Endodermal cell (in vitro differentiated cells): ENCODE data around the gene ENTPD1. TPM values are rescaled to one million over a fixed set of nuclear protein-coding genes. Genes with fewer than 3 reads are reported as not detected.
"Not testable (repeated sequence)": the region's sequence is repeated elsewhere in the genome, so short reads cannot be mapped to it uniquely, and the experiment has no call there.

ENCODE experiments used
- DNase-seq: peaks from one replicate; pipeline ENCODE4 v3.0.0-alpha.2; 2017
- H3K27ac ChIP-seq: 2 replicates; pipeline ENCODE4 v1.5.1; 2013; ENCODE audit warnings: mild to moderate bottlenecking, low read depth, low read length, moderate library complexity
- H3K27me3 ChIP-seq: 2 replicates; pipeline ENCODE4 v1.6.1; 2013; ENCODE audit warnings: mild to moderate bottlenecking, low read length, moderate library complexity; ENCODE audit not compliant: insufficient read depth, control insufficient read depth, poor library complexity, severe bottlenecking
- H3K36me3 ChIP-seq: 2 replicates; pipeline ENCODE4 v1.7.0; 2013; ENCODE audit warnings: mild to moderate bottlenecking, low read length, moderate library complexity; ENCODE audit not compliant: control insufficient read depth, insufficient read depth
- H3K4me1 ChIP-seq: one replicate; pipeline ENCODE4 v1.7.0; 2013; ENCODE audit warnings: low read length; ENCODE audit not compliant: control insufficient read depth, insufficient read depth
- H3K4me3 ChIP-seq: 2 replicates; pipeline ENCODE4 v1.5.1; 2013; ENCODE audit warnings: mild to moderate bottlenecking, low read length, moderate library complexity
- H3K9ac ChIP-seq: 2 replicates; pipeline ENCODE4 v1.6.1; 2013; ENCODE audit warnings: mild to moderate bottlenecking, low read length, moderate library complexity; ENCODE audit not compliant: poor library complexity, severe bottlenecking; ENCODE audit errors: extremely low read depth
- H3K9me3 ChIP-seq: 2 replicates; pipeline ENCODE4 v1.6.1; 2013; ENCODE audit warnings: mild to moderate bottlenecking, low read length, moderate library complexity; ENCODE audit not compliant: control insufficient read depth
- H3K27ac Mint-ChIP-seq: 2 replicates; pipeline ENCODE4 v1.8.0; 2020; ENCODE audit warnings: mixed read lengths
- H3K27me3 Mint-ChIP-seq: 2 replicates; pipeline ENCODE4 v1.8.0; 2021; ENCODE audit warnings: mild to moderate bottlenecking, mixed read lengths; ENCODE audit not compliant: insufficient read depth
- H3K36me3 Mint-ChIP-seq: 2 replicates; pipeline ENCODE4 v1.8.0; 2020; ENCODE audit warnings: low read depth, mixed read lengths
- H3K4me1 Mint-ChIP-seq: 2 replicates; pipeline ENCODE4 v1.8.0; 2020; ENCODE audit warnings: mixed read lengths
- H3K4me3 Mint-ChIP-seq: 2 replicates; pipeline ENCODE4 v1.8.0; 2020; ENCODE audit warnings: mild to moderate bottlenecking, moderate library complexity, mixed read lengths
- H3K9me3 Mint-ChIP-seq: 2 replicates; pipeline ENCODE4 v1.8.0; 2020; ENCODE audit warnings: mild to moderate bottlenecking, mixed read lengths
- CTCF ChIP-seq: fragments of 200-600 bp; sonication (generic); conservative IDR thresholded peaks from 2 replicates; pipeline ENCODE4 v1.5.0; 2021; ENCODE audit warnings: antibody characterized with exemption, mild to moderate bottlenecking
- WGBS, 2 experiments: methylation state at CpG; one replicate each; pipeline versions ENCODE4 v1.1.5 to v1.1.7; 2013; ENCODE audit warnings: missing lambda C conversion rate in 2 of 2, mixed read lengths in 1 of 2; ENCODE audit not compliant: insufficient coverage in 1 of 2, insufficient read length in 1 of 2; 5-methylcytosine and 5-hydroxymethylcytosine counted together
- total RNA-seq, 2 donors: library from RNA; stranded (reverse); fragmentation: NEBNext Ultra II Directional in 1 of 2; extraction: Animal tissue kit (Norgen Biotek cat#: 25700) in 1 of 2; gene quantifications; 2 replicates in 1 of 2; 3 replicates in 1 of 2; pipeline ENCODE4 v1.2.1, GENCODE V29; 2021

ENTPD1 gene
- total RNA-seq, 2 donors from 2014 or later: 3.9 TPM

- Histone ChIP-seq H3K4me1 (peaks cover 20% of the 10 kb centered on the region), H3K36me3 (peaks cover 39% of the 10 kb centered on the region), H3K27ac (no peak overlapping the region), H3K27me3 (no peaks in the 10 kb centered on the region), H3K9ac (no peak overlapping the region), H3K9me3 (peaks cover 7% of the 10 kb centered on the region), H3K4me3 (peak overlapping the region; percentile 12)
- H3K27me3 Mint-ChIP-seq: no peaks in the 10 kb centered on the region
- H3K9me3 Mint-ChIP-seq: peaks cover 6% of the 10 kb centered on the region
- peaks cover 36% of the 10 kb centered on the region for H3K4me1 Mint-ChIP-seq
- peaks cover 53% of the 10 kb centered on the region for H3K36me3 Mint-ChIP-seq
- no peak for TF ChIP-seq CTCF
- no peak overlapping the region for H3K4me3 Mint-ChIP-seq
- no peak for DNase-seq
- 70 to 100% methylated on average over 1 of the region's 2 CpGs for WGBS, 2 experiments
- no peak overlapping the region for H3K27ac Mint-ChIP-seq
These were observed 133.9 kb downstream of the ENTPD1 start for GRCh38 chr10:95889830-95890229.

- DNase-seq: no peak
- Mint-ChIP-seq H3K9me3 (no peaks in the 10 kb centered on the region), H3K4me3 (no peak overlapping the region), H3K27me3 (no peaks in the 10 kb centered on the region), H3K27ac (no peak overlapping the region), H3K36me3 (peaks cover 74% of the 10 kb centered on the region), H3K4me1 (peaks cover 20% of the 10 kb centered on the region)
- Histone ChIP-seq H3K27ac (no peak overlapping the region), H3K4me1 (peaks cover 3% of the 10 kb centered on the region), H3K4me3 (no peak overlapping the region), H3K9ac (no peak overlapping the region), H3K9me3 (peaks cover 6% of the 10 kb centered on the region), H3K36me3 (peaks cover 77% of the 10 kb centered on the region), H3K27me3 (no peaks in the 10 kb centered on the region)
- WGBS, 2 experiments: 91 to 93% methylated on average over 2 to 4 of the region's 4 CpGs
- no peak for TF ChIP-seq CTCF
These were observed 140.3 kb downstream of the ENTPD1 start for GRCh38 chr10:95896071-95896850.

GRCh38 chr10:95905897-95906580, 150.1 kb downstream of the ENTPD1 start:
- H3K9me3 ChIP-seq, H3K4me1 ChIP-seq, H3K4me1 Mint-ChIP-seq, H3K9me3 Mint-ChIP-seq, H3K27me3 ChIP-seq, H3K27ac ChIP-seq, H3K9ac ChIP-seq, H3K27me3 Mint-ChIP-seq, DNase-seq, H3K4me3 ChIP-seq, H3K27ac Mint-ChIP-seq, H3K36me3 Mint-ChIP-seq: not testable (repeated sequence)
- 93 to 98% methylated on average over 3 to 10 of the region's 12 CpGs for WGBS, 2 experiments
- peak overlapping the region; percentile 79 for H3K4me3 Mint-ChIP-seq
- peaks cover 38% of the 10 kb centered on the region for H3K36me3 ChIP-seq
